ENCODE results near the gene ZNF662. TPM values are rescaled to one million over a fixed set of nuclear protein-coding genes. Genes with fewer than 3 reads are reported as not detected.

ZNF662 gene
- total and polyA plus RNA-seq, 9 of the 15 experiments (the other 6 are each of a cell fraction or from before 2014, with no cell fraction given): 0.07 to 0.55 (median 0.27) TPM

DNA sequence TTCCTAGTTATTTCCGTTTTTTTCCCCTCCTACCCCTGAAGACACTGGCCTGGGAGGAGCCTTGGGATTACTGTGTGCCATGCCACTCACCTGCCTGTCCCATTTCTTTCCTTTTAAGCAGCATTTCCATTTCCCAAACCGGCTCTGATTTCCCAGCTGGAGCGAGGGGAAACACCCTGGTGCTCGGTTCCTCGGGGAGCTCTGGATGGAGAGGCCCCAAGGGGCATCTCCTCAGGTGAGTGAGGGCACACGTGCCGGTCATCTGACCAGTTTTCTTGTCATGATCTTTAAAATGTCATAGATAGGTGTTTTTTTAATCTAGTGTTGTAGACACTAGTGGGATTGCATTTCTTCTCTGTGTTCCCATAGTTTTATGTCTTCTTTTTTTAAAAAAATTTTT, 2.7 kb downstream of the ZNF662 start (continued):
- TF ChIP-seq, protein P1, sequence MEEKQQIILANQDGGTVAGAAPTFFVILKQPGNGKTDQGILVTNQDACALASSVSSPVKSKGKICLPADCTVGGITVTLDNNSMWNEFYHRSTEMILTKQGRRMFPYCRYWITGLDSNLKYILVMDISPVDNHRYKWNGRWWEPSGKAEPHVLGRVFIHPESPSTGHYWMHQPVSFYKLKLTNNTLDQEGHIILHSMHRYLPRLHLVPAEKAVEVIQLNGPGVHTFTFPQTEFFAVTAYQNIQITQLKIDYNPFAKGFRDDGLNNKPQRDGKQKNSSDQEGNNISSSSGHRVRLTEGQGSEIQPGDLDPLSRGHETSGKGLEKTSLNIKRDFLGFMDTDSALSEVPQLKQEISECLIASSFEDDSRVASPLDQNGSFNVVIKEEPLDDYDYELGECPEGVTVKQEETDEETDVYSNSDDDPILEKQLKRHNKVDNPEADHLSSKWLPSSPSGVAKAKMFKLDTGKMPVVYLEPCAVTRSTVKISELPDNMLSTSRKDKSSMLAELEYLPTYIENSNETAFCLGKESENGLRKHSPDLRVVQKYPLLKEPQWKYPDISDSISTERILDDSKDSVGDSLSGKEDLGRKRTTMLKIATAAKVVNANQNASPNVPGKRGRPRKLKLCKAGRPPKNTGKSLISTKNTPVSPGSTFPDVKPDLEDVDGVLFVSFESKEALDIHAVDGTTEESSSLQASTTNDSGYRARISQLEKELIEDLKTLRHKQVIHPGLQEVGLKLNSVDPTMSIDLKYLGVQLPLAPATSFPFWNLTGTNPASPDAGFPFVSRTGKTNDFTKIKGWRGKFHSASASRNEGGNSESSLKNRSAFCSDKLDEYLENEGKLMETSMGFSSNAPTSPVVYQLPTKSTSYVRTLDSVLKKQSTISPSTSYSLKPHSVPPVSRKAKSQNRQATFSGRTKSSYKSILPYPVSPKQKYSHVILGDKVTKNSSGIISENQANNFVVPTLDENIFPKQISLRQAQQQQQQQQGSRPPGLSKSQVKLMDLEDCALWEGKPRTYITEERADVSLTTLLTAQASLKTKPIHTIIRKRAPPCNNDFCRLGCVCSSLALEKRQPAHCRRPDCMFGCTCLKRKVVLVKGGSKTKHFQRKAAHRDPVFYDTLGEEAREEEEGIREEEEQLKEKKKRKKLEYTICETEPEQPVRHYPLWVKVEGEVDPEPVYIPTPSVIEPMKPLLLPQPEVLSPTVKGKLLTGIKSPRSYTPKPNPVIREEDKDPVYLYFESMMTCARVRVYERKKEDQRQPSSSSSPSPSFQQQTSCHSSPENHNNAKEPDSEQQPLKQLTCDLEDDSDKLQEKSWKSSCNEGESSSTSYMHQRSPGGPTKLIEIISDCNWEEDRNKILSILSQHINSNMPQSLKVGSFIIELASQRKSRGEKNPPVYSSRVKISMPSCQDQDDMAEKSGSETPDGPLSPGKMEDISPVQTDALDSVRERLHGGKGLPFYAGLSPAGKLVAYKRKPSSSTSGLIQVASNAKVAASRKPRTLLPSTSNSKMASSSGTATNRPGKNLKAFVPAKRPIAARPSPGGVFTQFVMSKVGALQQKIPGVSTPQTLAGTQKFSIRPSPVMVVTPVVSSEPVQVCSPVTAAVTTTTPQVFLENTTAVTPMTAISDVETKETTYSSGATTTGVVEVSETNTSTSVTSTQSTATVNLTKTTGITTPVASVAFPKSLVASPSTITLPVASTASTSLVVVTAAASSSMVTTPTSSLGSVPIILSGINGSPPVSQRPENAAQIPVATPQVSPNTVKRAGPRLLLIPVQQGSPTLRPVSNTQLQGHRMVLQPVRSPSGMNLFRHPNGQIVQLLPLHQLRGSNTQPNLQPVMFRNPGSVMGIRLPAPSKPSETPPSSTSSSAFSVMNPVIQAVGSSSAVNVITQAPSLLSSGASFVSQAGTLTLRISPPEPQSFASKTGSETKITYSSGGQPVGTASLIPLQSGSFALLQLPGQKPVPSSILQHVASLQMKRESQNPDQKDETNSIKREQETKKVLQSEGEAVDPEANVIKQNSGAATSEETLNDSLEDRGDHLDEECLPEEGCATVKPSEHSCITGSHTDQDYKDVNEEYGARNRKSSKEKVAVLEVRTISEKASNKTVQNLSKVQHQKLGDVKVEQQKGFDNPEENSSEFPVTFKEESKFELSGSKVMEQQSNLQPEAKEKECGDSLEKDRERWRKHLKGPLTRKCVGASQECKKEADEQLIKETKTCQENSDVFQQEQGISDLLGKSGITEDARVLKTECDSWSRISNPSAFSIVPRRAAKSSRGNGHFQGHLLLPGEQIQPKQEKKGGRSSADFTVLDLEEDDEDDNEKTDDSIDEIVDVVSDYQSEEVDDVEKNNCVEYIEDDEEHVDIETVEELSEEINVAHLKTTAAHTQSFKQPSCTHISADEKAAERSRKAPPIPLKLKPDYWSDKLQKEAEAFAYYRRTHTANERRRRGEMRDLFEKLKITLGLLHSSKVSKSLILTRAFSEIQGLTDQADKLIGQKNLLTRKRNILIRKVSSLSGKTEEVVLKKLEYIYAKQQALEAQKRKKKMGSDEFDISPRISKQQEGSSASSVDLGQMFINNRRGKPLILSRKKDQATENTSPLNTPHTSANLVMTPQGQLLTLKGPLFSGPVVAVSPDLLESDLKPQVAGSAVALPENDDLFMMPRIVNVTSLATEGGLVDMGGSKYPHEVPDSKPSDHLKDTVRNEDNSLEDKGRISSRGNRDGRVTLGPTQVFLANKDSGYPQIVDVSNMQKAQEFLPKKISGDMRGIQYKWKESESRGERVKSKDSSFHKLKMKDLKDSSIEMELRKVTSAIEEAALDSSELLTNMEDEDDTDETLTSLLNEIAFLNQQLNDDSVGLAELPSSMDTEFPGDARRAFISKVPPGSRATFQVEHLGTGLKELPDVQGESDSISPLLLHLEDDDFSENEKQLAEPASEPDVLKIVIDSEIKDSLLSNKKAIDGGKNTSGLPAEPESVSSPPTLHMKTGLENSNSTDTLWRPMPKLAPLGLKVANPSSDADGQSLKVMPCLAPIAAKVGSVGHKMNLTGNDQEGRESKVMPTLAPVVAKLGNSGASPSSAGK (IDR thresholded peaks at IDR 0.05): no peak
- TF ChIP-seq, protein P2, sequence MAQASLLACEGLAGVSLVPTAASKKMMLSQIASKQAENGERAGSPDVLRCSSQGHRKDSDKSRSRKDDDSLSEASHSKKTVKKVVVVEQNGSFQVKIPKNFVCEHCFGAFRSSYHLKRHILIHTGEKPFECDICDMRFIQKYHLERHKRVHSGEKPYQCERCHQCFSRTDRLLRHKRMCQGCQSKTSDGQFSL (CRISPR knock-in tag; IDR thresholded peaks at IDR 0.05): no peak
- TF ChIP-seq, protein P2 (tag; IDR thresholded peaks at IDR 0.05): no peak
- TF ChIP-seq FOXK2 (conservative IDR thresholded peaks at IDR 0.05 in 1 of 2, IDR thresholded peaks at IDR 0.05 in 1 of 2; ENCODE audit: low read depth in 2 of 2) (no peak), CBX3 (IDR thresholded peaks at IDR 0.05; ENCODE audit: borderline replicate concordance in 1 of 2, low read length in 2 of 2) (no peak), ZNF778 (CRISPR knock-in tag; IDR thresholded peaks at IDR 0.05) (no peak), HSF4 (CRISPR knock-in tag; IDR thresholded peaks at IDR 0.05; ENCODE audit: borderline replicate concordance) (no peak), EGR1 (conservative IDR thresholded peaks at IDR 0.05) (no peak)
- TF ChIP-seq, protein P3, sequence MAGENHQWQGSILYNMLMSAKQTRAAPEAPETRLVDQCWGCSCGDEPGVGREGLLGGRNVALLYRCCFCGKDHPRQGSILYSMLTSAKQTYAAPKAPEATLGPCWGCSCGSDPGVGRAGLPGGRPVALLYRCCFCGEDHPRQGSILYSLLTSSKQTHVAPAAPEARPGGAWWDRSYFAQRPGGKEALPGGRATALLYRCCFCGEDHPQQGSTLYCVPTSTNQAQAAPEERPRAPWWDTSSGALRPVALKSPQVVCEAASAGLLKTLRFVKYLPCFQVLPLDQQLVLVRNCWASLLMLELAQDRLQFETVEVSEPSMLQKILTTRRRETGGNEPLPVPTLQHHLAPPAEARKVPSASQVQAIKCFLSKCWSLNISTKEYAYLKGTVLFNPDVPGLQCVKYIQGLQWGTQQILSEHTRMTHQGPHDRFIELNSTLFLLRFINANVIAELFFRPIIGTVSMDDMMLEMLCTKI (IDR thresholded peaks at IDR 0.05; ENCODE audit: partially characterized antibody): no peak

All from K562 (cell line).